Forelimb muscle (tissue), 1 donor: ENCODE results near the gene ZNF135. TPM values are rescaled to one million over a fixed set of nuclear protein-coding genes. Genes with fewer than 3 reads are reported as not detected.

Experiments used
- DNase-seq: peaks from one replicate; pipeline ENCODE4 v3.0.0-alpha.2; 2013; ENCODE audit warnings: low read depth
- polyA plus RNA-seq: library from polyadenylated mRNA; unstranded; fragments of 120-200 nt; gene quantifications from one replicate; pipeline ENCODE4 v1.2.1, GENCODE V29; 2013; ENCODE audit not compliant: insufficient read length

ZNF135 gene
- polyA plus RNA-seq, 1 donor = 12.5 TPM

- DNase-seq = no peak
Observed at GRCh38 chr19:58093071-58093470, 34.0 kb downstream of the ZNF135 start.

GRCh38 chr19:58095328-58095727 is 36.2 kb downstream of the ZNF135 start:
- no peak for DNase-seq

GRCh38 chr19:58096884-58097283 is 37.8 kb downstream of the ZNF135 start:
- no peak for DNase-seq

GRCh38 chr19:58097349-58097748 is 38.3 kb downstream of the ZNF135 start:
- no peak for DNase-seq

GRCh38 chr19:58097781-58098681 is 38.9 kb downstream of the ZNF135 start, which contains the start of gene ZSCAN18:
Gene ZSCAN18, minus strand, starts transcription at chr19:58098231. Its CDS starts 7,964 bp downstream, at chr19:58090267.
- peak; percentile 92 for DNase-seq

GRCh38 chr19:58098682-58098998 is 39.6 kb downstream of the ZNF135 start:
- no peak for DNase-seq

GRCh38 chr19:58107778-58108545 is 48.9 kb downstream of the ZNF135 start:
- no peak for DNase-seq

- DNase-seq = no peak
Observed at GRCh38 chr19:58108546-58108817, 49.4 kb downstream of the ZNF135 start.

- no peak for DNase-seq
Observed at GRCh38 chr19:58117841-58118575, 58.9 kb downstream of the ZNF135 start.

- DNase-seq = no peak
Observed at GRCh38 chr19:58118979-58119733, 60.1 kb downstream of the ZNF135 start.

Other genes with a start within 250 kb of the ZNF135 start
- gene ZNF552, start 244.4 kb upstream of the ZNF135 start, polyA plus RNA-seq = 5.4 TPM
- 5.1 TPM for gene ZNF587B, start 229.0 kb upstream of the ZNF135 start, polyA plus RNA-seq
- gene ZNF587, start 209.4 kb upstream of the ZNF135 start, polyA plus RNA-seq = 16.9 TPM
- gene ZNF814, start 170.2 kb upstream of the ZNF135 start, polyA plus RNA-seq = 22.7 TPM
- gene ZNF417, start 142.7 kb upstream of the ZNF135 start, polyA plus RNA-seq = 14.2 TPM
- gene ZNF418, start 123.9 kb upstream of the ZNF135 start, polyA plus RNA-seq = 10.5 TPM
- 6.0 TPM for gene ZNF256, start 111.6 kb upstream of the ZNF135 start, polyA plus RNA-seq
- 1.5 TPM for gene C19orf18, start 84.7 kb upstream of the ZNF135 start, polyA plus RNA-seq
- 10.5 TPM for gene ZNF606, start 56.5 kb upstream of the ZNF135 start, polyA plus RNA-seq
- 0.91 TPM for gene ZSCAN1, start 25.3 kb upstream of the ZNF135 start, polyA plus RNA-seq
- gene ZSCAN18, start 38.9 kb downstream of the ZNF135 start, polyA plus RNA-seq = 51.1 TPM
- 10.6 TPM for gene ZNF329, start 91.5 kb downstream of the ZNF135 start, polyA plus RNA-seq
- 8.3 TPM for gene ZNF274, start 123.8 kb downstream of the ZNF135 start, polyA plus RNA-seq
- 14.6 TPM for gene ZNF544, start 169.6 kb downstream of the ZNF135 start, polyA plus RNA-seq
- 5.3 TPM for gene ZNF8, start 219.7 kb downstream of the ZNF135 start, polyA plus RNA-seq
- gene ERVK3-1, start 246.1 kb downstream of the ZNF135 start, polyA plus RNA-seq = 33.6 TPM